GM18507 (cell line): ENCODE results near the gene NUP93.
A peak's percentile ranks its signal among the peaks of the same experiment; 100 is the strongest.
"Not testable (repeated sequence)": the region's sequence is repeated elsewhere in the genome, so short reads cannot be mapped to it uniquely, and the experiment has no call there.

ENCODE experiments used
- DNase-seq: peaks from one replicate; pipeline ENCODE4 v3.0.0; 2011; ENCODE audit warnings: low read depth; ENCODE audit not compliant: insufficient read length; ENCODE audit errors: extremely low spot score
- FAIRE-seq: peaks from 2 replicates; lab custom pipeline; 2011; peaks lifted over from hg19 to GRCh38; lab: Jason Lieb, UNC

NUP93 gene

DNA sequence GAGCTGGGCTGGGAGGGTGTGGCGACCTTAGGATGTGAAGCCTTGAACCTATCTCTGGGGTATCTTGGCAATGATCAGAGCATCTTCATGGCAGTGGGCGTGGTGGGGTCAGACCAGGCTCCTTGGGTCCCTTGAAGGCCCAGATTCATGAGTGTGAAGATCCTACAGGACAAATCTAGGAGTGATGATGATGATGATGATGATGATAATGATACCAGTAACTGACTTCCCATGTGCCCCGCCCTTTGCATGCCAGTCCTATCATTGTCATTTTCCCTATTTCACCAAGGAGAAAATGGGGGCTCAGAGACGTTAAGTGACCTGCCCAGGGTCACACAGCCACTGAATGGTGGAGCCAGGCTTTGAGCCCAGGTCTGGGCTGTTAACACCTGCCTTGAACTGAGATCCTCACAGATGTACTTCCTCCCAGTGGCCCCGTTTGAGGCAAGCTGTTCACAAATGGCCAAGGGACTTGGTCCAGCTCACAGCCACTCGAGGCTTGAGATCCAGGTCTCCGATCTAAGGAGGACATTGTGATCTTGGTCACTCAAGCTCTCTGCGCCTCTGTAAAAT is 148.4 kb downstream of the NUP93 start:
- FAIRE-seq (no peak), DNase-seq (no peak)

DNA sequence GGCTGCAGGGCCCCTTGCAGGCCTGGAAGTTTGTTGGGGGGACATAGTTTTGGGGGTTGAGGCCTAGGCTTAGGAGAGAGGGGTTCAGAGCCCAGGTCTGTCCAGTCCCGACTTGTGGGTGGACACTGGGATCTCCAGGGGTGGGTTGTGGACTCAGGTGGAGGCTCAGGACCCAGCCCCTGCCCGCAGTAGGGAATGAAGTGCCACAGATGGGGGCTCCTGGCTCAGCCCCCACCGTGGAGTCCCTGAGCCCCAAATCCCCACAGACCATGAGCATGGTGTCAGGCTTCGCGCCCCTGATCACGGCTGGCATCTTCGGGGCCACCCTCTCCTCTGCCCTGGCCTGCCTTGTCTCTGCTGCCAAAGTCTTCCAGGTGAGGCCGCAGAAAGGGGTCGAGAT is 149.3 kb downstream of the NUP93 start:
- FAIRE-seq (no peak), DNase-seq (no peak)

DNA sequence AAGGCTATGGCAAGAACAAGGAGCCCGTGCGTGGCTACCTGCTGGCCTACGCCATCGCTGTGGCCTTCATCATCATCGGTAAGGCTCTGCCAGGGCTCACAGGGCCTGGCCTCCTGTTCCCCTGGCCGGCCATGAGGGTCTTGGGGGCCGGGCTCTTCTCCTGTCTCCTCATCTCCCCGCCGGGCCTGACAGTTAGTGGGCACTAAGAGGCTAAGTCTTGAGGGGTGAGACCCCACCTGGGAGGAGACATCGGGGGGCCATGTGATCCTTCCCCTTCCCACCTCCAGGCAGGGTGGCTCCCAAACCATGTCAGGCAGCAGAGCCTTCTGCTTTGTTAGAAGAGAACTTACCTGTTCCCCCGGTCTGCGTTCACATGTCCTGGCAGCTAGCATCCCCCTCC is 150.2 kb downstream of the NUP93 start:
- FAIRE-seq = no peak
- DNase-seq = no peak

DNA sequence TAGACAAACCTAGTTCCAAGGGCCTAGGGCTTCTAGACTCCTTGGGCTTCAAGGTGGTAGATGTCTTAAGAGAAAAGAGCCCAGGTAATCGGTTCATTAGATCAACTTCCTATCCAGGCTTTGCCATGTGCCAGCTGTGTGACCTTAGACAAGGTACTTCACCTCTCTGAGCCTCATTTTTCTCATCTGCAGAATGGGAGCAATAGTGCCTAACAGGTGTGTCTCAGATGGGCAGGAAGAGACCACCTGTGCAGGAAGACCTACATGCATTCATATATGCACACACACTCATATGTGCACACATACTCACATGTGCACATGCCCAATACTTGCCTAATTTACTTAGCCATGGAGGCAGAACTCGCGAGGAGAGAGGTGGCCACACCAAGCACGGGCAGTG is 150.8 kb downstream of the NUP93 start:
- FAIRE-seq (no peak), DNase-seq (no peak)

- DNase-seq (no peak), FAIRE-seq (no peak)
These were observed 152.3 kb downstream of the NUP93 start for GRCh38 chr16:56882077-56882800.

- FAIRE-seq = no peak
These were observed 153.7 kb downstream of the NUP93 start for GRCh38 chr16:56883586-56883985.

GRCh38 chr16:56884026-56884582 is 154.2 kb downstream of the NUP93 start:
- DNase-seq (no peak), FAIRE-seq (no peak)

More at GRCh38 chr16:56883586-56883985, 153.7 kb downstream of the NUP93 start:
- no peak for DNase-seq

GRCh38 chr16:56884929-56885328 is 155.0 kb downstream of the NUP93 start:
- FAIRE-seq, DNase-seq: not testable (repeated sequence)

- no peak for DNase-seq
- FAIRE-seq = no peak
These were observed 155.7 kb downstream of the NUP93 start for GRCh38 chr16:56885446-56886162.

GRCh38 chr16:56886296-56886695 is 156.4 kb downstream of the NUP93 start:
- no peak for DNase-seq
- no peak for FAIRE-seq

- DNase-seq (no peak), FAIRE-seq (no peak)
These were observed 156.9 kb downstream of the NUP93 start for GRCh38 chr16:56886826-56887225.

- DNase-seq = peak; percentile 65
- peak; percentile 91 for FAIRE-seq
These were observed 158.9 kb downstream of the NUP93 start for GRCh38 chr16:56888806-56889205.

DNA sequence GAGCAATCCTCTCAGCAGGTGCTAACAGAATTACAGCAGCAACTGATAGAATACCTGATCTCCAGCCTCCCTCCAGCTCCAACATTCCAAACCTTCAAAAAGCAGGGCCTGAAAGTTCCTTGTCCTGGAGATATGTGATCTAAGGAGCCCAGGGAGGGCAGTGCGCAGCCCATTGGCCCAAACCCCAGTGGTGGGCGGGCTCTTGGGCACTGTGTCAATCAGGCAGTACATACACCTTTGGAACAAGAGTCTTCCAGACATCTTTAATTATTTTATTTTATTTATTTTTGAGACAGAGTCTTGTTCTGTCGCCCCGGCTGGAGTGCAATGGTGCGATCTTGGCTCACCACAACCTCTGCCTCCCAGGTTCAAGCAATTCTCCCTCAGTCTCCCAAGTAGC is 159.3 kb downstream of the NUP93 start:
- no peak for DNase-seq
- no peak for FAIRE-seq

DNA sequence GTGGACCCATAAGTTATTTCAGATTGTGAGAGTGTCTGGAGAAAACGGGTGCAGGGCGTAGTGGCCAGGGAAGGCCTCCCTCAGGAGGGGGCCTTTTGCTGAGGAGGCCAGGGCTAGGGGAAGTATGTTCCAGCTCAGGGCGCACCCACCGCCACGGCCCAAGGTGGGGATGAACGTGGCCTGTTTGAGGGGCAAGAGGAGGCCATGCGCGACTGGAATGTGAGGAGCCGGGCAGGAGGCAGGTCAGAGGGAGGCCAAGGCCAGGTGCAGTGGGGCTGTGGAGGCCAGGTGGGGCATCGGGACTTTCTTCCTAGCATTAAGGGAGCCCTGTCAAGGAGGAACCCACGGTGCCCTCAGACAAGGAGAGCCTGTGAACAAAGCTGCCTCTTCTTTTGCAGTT is 161.8 kb downstream of the NUP93 start:
- DNase-seq = no peak
- no peak for FAIRE-seq

- DNase-seq (no peak), FAIRE-seq (no peak)
These were observed 162.8 kb downstream of the NUP93 start for GRCh38 chr16:56892705-56893104.

- FAIRE-seq (no peak), DNase-seq (no peak)
These were observed 164.5 kb downstream of the NUP93 start for GRCh38 chr16:56894331-56894917.

DNA sequence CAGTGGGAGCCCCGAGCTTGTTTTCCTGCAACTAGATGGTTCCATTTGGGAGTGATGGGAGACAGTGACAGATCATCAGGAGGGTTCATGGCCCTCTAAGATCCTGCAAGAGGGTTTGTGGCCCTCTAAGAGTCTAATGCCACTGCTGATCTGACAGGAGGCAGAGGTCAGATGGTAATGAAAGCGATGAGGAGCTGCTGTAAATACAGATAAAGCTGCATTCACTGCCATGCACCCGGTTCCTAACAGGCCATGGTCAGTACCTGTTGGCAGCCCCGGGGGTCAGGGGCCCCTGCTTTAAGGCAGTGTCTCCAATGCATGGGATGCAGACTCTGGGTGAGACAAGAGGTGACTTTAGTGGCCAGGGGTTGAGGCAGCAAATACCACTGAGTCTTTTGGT is 165.9 kb downstream of the NUP93 start:
- no peak for DNase-seq
- no peak for FAIRE-seq

GRCh38 chr16:56896244-56896643 is 166.3 kb downstream of the NUP93 start:
- no peak for DNase-seq
- no peak for FAIRE-seq

DNA sequence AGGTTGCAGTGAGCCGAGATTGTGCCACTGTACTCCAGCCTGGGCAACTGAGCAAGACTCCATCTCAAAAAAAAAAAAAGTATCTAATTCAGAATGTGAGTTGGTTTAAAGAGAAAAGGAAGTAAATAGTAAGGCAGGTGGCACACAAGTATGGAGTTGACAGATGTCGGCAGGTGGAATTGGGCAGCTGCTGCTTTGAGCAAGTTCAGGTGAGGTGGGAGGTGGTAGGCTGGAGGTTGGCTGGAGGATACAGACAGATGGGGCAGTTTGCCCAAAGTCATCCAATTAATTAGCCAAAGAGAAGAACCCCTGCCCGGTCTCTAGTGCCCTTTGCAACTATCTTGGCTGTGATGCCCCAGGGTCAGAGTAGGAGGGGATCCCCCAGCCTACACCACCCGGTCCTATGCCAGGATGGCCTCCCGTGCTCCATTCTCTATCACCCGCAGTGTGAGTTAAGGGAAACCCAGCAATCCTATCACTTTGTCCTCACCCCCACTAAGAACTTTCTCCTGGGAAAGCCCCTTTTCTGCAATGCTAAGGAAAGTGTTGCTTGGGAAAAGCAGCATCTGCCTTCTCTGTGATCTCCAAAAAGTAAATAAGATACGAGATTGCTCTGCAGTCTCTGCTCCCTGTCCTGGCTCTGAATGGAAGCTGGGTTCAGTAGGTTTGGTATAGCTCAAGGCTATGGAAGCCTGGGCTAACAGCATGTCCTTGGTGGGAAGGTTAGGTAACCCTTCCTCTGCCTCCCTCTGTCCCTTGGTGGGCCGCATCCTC is 167.3 kb downstream of the NUP93 start:
- DNase-seq (no peak), FAIRE-seq (no peak)
